NCI-H524 treated with DMSO at 0.1 percent for 48 hours (cell line): Measurements from ENCODE around the gene CCDC3.
"Not testable (repeated sequence)": the region's sequence is repeated elsewhere in the genome, so short reads cannot be mapped to it uniquely, and the experiment has no call there.

Experiments used
- DNase-seq: peaks from one replicate; lab custom pipeline; 2025; lab: John Stamatoyannopoulos, UW

The CCDC3 gene

GRCh38 chr10:12999849-13000248 lies 1.7 kb downstream of the CCDC3 start:
- DNase-seq = no peak

- DNase-seq = no peak
Observed at GRCh38 chr10:12995425-12995861, 6.1 kb downstream of the CCDC3 start.

GRCh38 chr10:12993595-12993994 lies 7.9 kb downstream of the CCDC3 start:
- no peak for DNase-seq

- DNase-seq = no peak
Observed at GRCh38 chr10:12985347-12985746, 16.2 kb downstream of the CCDC3 start.

GRCh38 chr10:12984165-12984747 lies 17.3 kb downstream of the CCDC3 start:
- DNase-seq = no peak

- DNase-seq = not testable (repeated sequence)
Observed at GRCh38 chr10:12983568-12983967, 17.9 kb downstream of the CCDC3 start.

GRCh38 chr10:12981570-12981969 lies 19.9 kb downstream of the CCDC3 start:
- DNase-seq = no peak

GRCh38 chr10:12980713-12981306 lies 20.7 kb downstream of the CCDC3 start:
- DNase-seq = no peak

GRCh38 chr10:12980102-12980661 lies 21.3 kb downstream of the CCDC3 start:
- DNase-seq = no peak

- no peak for DNase-seq
Observed at GRCh38 chr10:12978891-12979290, 22.6 kb downstream of the CCDC3 start.

GRCh38 chr10:12975906-12976305 lies 25.6 kb downstream of the CCDC3 start:
- no peak for DNase-seq

- DNase-seq = no peak
Observed at GRCh38 chr10:12975266-12975665, 26.2 kb downstream of the CCDC3 start.

GRCh38 chr10:12974491-12975199 lies 26.9 kb downstream of the CCDC3 start:
- DNase-seq = no peak

GRCh38 chr10:12974078-12974477 lies 27.4 kb downstream of the CCDC3 start:
- no peak for DNase-seq

- DNase-seq = no peak
Observed at GRCh38 chr10:12973149-12973718, 28.3 kb downstream of the CCDC3 start.

- no peak for DNase-seq
Observed at GRCh38 chr10:12972146-12972545, 29.4 kb downstream of the CCDC3 start.

- no peak for DNase-seq
Observed at GRCh38 chr10:12971001-12971788, 30.3 kb downstream of the CCDC3 start.

GRCh38 chr10:12969951-12970350 lies 31.6 kb downstream of the CCDC3 start:
- DNase-seq = no peak

GRCh38 chr10:12966067-12966466 lies 35.4 kb downstream of the CCDC3 start:
- DNase-seq = no peak

- no peak for DNase-seq
Observed at GRCh38 chr10:12965571-12965970, 35.9 kb downstream of the CCDC3 start.

GRCh38 chr10:12962556-12962955 lies 39.0 kb downstream of the CCDC3 start:
- DNase-seq = no peak
